Loucy (cell line): ENCODE measurements around the gene GTF3C1.

Experiments
- EZH2phosphoT487 ChIP-seq: fragments of 200-600 bp; IDR thresholded peaks from 2 replicates; pipeline ENCODE4 v1.6.1; 2018; ENCODE audit warnings: antibody characterized with exemption, mild to moderate bottlenecking, moderate library complexity, borderline replicate concordance
- TF ChIP-seq, protein P1 (sequence below): fragments of 200-600 bp; sonication (generic); conservative IDR thresholded peaks from 2 replicates; pipeline ENCODE4 v1.5.1; 2014; ENCODE audit warnings: mild to moderate bottlenecking, antibody characterized with exemption, low read length

DNA sequence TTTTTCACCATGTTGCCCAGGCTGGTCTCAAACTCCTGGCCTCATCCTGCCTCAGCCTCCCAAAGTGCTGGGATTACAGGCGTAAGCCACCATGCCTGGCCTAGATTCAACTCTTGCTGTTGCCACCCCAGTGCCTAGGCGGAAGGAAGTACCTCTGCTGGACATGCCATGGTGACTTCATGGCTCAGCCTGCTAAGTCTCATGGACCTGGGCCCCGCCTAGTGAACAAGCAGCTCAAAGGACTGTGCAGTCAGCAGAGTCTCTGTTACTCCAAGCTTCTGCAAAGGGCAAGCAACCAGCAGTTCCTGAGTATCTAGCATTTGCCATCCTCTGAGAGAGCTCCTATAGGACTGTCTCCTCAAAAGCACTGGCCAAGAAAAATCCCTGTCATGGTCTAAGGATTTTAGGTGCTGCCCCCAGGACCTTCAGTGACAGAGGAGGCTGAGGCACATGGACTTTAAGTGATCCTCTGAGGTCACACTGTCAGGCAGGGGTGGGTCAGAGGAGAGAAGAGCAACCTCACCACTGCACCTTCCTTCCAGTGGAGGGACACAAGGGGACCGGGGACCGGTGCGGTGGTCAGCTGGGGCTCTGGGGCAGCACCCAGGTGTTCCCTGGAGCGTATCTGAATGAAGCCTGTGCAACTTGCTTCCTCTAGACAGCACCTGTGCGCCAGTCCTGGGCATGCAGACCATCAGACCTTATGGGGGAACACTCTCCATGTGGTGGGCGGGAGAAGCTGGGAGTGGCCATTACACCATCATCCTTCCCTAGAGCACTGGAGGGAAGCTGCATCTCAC is 76.4 kb downstream of the GTF3C1 start:
- TF ChIP-seq, protein P1, sequence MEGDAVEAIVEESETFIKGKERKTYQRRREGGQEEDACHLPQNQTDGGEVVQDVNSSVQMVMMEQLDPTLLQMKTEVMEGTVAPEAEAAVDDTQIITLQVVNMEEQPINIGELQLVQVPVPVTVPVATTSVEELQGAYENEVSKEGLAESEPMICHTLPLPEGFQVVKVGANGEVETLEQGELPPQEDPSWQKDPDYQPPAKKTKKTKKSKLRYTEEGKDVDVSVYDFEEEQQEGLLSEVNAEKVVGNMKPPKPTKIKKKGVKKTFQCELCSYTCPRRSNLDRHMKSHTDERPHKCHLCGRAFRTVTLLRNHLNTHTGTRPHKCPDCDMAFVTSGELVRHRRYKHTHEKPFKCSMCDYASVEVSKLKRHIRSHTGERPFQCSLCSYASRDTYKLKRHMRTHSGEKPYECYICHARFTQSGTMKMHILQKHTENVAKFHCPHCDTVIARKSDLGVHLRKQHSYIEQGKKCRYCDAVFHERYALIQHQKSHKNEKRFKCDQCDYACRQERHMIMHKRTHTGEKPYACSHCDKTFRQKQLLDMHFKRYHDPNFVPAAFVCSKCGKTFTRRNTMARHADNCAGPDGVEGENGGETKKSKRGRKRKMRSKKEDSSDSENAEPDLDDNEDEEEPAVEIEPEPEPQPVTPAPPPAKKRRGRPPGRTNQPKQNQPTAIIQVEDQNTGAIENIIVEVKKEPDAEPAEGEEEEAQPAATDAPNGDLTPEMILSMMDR = no peak
- no peak for TF ChIP-seq EZH2phosphoT487
